Pericardium fibroblast (primary cell): ENCODE measurements around the gene ABCA10. TPM values are rescaled to one million over a fixed set of nuclear protein-coding genes. Genes with fewer than 3 reads are reported as not detected.

ENCODE experiments used
- total RNA-seq: library from RNA; depleted of rRNA; stranded (reverse); fragments of >200 nt; gene quantifications from 2 replicates; pipeline ENCODE4 v1.2.3, GENCODE V29; 2015

The ABCA10 gene
- 0.51 and 4.2 TPM in 2 replicates for total RNA-seq

GRCh38 chr17:69228576-69228975, at the start of gene ABCA10:
Gene ABCA10, minus strand, starts transcription at chr17:69228824. Its CDS starts 3,466 bp downstream, at chr17:69225358.

GRCh38 chr17:69141431-69142174, 87.0 kb downstream of the ABCA10 start, which contains the start of gene ABCA6:
Gene ABCA6, minus strand, starts transcription at chr17:69141895. Its CDS starts 1,192 bp downstream, at chr17:69140703.

Other genes starting within 250 kb of the ABCA10 start
- 45.8 and 56.8 TPM in 2 replicates for gene ABCA9, start 167.9 kb downstream of the ABCA10 start, total RNA-seq
- gene ABCA6, start 86.9 kb downstream of the ABCA10 start, total RNA-seq: 39.8 and 61.4 TPM in 2 replicates
- 6.7 and 9.1 TPM in 2 replicates for gene ABCA5, start 98.3 kb upstream of the ABCA10 start, total RNA-seq
- 0.23 and 16.8 TPM in 2 replicates for gene MAP2K6, start 185.9 kb upstream of the ABCA10 start, total RNA-seq